ENCODE measurements around the gene MPG. TPM values are rescaled to one million over a fixed set of nuclear protein-coding genes. Genes with fewer than 3 reads are reported as not detected.
A peak's percentile ranks its signal among the peaks of the same experiment; 100 is the strongest.

MPG gene
- total and polyA plus RNA-seq, 2 donors (not counting 1 experiment from before 2014, with no cell fraction given): 59.6 to 66.4 TPM

GRCh38 chr16:72561-73548, 5.2 kb upstream of the MPG start, which contains the start of gene RHBDF1:
RHBDF1 (minus strand) TSS chr16:72631; CDS start chr16:65015, 7,616 bp downstream.
- peak within 1 kb of the TSS; percentile 67 for H3K4me2 ChIP-seq (replicated peaks; ENCODE audit: low read depth, low read length, poor library complexity, severe bottlenecking)
- H3K9ac ChIP-seq (ENCODE audit: low read length): peak within 1 kb of the TSS; percentile 35
- peaks cover 0 to 42% (median 19%) of the 10 kb centered on the region in 4 experiments for H3K27me3 ChIP-seq (replicated peaks in 1 of 4; ENCODE audit: control extremely low read depth in 1 of 4, control insufficient read depth in 3 of 4, insufficient read depth in 4 of 4, low read length in 3 of 4)
- H3K79me2 ChIP-seq (ENCODE audit: control insufficient read depth, insufficient read depth, low read length): peaks cover 11% of the 10 kb centered on the region
- Mint-ChIP-seq H3K27ac (peak within 1 kb of the TSS; percentile 1), H3K9me3 (ENCODE audit: insufficient read depth) (no peaks in the 10 kb centered on the region), H3K4me3 (peak within 1 kb of the TSS; percentile 75), H3K27me3 (peaks cover 23% of the 10 kb centered on the region), H3K4me1 (peaks cover 18% of the 10 kb centered on the region)
- H3K36me3 ChIP-seq (replicated peaks in 1 of 2; ENCODE audit: control extremely low read depth in 1 of 2, control insufficient read depth in 1 of 2, extremely low read depth in 1 of 2, insufficient read depth in 2 of 2, low read length in 1 of 2): no peaks in the 10 kb centered on the region
- POLR2A ChIA-PET: interaction anchor here (1.2 kb wide), 2 partner anchors 12 to 24 kb away, joined by 3 read pairs; no protein-coding TSS in a partner anchor
- H3K4me3 ChIP-seq (ENCODE audit: control extremely low read depth in 1 of 5, extremely low read depth in 1 of 5, insufficient read depth in 1 of 5, low read depth in 2 of 5, low read length in 4 of 5): peak within 1 kb of the TSS in 1 of 5 experiments; percentile 29
- no peaks in the 10 kb centered on the region for H4K20me1 ChIP-seq (ENCODE audit: control insufficient read depth, insufficient read depth, low read length, poor library complexity, severe bottlenecking)
- H3K4me1 ChIP-seq (ENCODE audit: control insufficient read depth in 2 of 2, insufficient read depth in 2 of 2, low read length in 2 of 2): peaks cover 27 to 28% of the 10 kb centered on the region in 2 donors
- ATAC-seq (ENCODE audit: low read depth) (peak; percentile 37), DNase-seq (peak; percentile 32)
- intact Hi-C loops (cut with micrococcal nuclease): no loop called here
- CTCF ChIA-PET: interaction anchor here (1.2 to 14.6 kb wide), 4 partner anchors 7 to 34 kb away, joined by 4 to 401 read pairs (median 14); no protein-coding TSS in a partner anchor
- H3K9me3 ChIP-seq (ENCODE audit: control extremely low read depth in 1 of 3, control insufficient read depth in 2 of 3, insufficient read depth in 1 of 3, low read length in 2 of 3): no peaks in the 10 kb centered on the region
- no peak within 1 kb of the TSS for H2AFZ ChIP-seq (ENCODE audit: insufficient read depth, low read depth, low read length, poor library complexity, severe bottlenecking)
- WGBS (ENCODE audit: insufficient coverage): 21% methylated on average over 59 of the region's 62 CpGs
- no peak for TF ChIP-seq EZH2 (IDR thresholded peaks at IDR 0.05; ENCODE audit: borderline replicate concordance, insufficient read depth, low read depth, low read length, poor library complexity, severe bottlenecking)
- TF ChIP-seq, protein P1, sequence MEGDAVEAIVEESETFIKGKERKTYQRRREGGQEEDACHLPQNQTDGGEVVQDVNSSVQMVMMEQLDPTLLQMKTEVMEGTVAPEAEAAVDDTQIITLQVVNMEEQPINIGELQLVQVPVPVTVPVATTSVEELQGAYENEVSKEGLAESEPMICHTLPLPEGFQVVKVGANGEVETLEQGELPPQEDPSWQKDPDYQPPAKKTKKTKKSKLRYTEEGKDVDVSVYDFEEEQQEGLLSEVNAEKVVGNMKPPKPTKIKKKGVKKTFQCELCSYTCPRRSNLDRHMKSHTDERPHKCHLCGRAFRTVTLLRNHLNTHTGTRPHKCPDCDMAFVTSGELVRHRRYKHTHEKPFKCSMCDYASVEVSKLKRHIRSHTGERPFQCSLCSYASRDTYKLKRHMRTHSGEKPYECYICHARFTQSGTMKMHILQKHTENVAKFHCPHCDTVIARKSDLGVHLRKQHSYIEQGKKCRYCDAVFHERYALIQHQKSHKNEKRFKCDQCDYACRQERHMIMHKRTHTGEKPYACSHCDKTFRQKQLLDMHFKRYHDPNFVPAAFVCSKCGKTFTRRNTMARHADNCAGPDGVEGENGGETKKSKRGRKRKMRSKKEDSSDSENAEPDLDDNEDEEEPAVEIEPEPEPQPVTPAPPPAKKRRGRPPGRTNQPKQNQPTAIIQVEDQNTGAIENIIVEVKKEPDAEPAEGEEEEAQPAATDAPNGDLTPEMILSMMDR (IDR thresholded peaks at IDR 0.05): no peak
- H3K27ac ChIP-seq (ENCODE audit: low read length in 2 of 2): no peak within 1 kb of the TSS
